Measurements from ENCODE around the gene ARHGEF7. TPM values are rescaled to one million over a fixed set of nuclear protein-coding genes. Genes with fewer than 3 reads are reported as not detected.

The ARHGEF7 gene
- total and polyA plus RNA-seq, 4 donors = 16.2 to 132 (median 100) TPM

GRCh38 chr13:111116856-111117255 lies 1.7 kb downstream of the ARHGEF7 start:
- Histone ChIP-seq H3K4me3 (ENCODE audit: low read length in 2 of 2) (no peak overlapping the region), H3K9me3 (ENCODE audit: control insufficient read depth, low read length) (no peaks in the 10 kb centered on the region), H3K4me1 (ENCODE audit: control insufficient read depth in 1 of 2, insufficient read depth in 2 of 2, low read length in 2 of 2) (peaks cover 0 to 2% of the 10 kb centered on the region in 2 donors), H3K27me3 (ENCODE audit: control insufficient read depth in 1 of 2, insufficient read depth in 2 of 2, low read length in 1 of 2) (no peaks in the 10 kb centered on the region), H3K36me3 (ENCODE audit: control insufficient read depth in 1 of 2, insufficient read depth in 2 of 2, low read length in 1 of 2) (no peaks in the 10 kb centered on the region), H3K27ac (ENCODE audit: low read depth in 1 of 2, low read length in 2 of 2) (no peak overlapping the region)
- DNase-seq (no peak), ATAC-seq (ENCODE audit: low FRiP score) (no peak)
- intact Hi-C loops (cut with DNase I) = loop anchor here (5.0 to 10.0 kb wide), 3 partner anchors 35 to 168 kb away; no protein-coding TSS in a partner anchor
- 48 to 58% methylated on average over 1 of the region's 1 CpG for WGBS, 2 donors

- no peaks in the 10 kb centered on the region for H3K27me3 ChIP-seq (ENCODE audit: control insufficient read depth in 1 of 2, insufficient read depth in 2 of 2, low read length in 1 of 2)
- no peak overlapping the region for H3K27ac ChIP-seq (ENCODE audit: low read depth in 1 of 2, low read length in 2 of 2)
- no peak for ATAC-seq (ENCODE audit: low FRiP score)
- DNase-seq = no peak
- H3K4me3 ChIP-seq (ENCODE audit: low read length in 2 of 2) = no peak overlapping the region
- 17% methylated on average over 5 of the region's 5 CpGs for WGBS, 2 donors
- no peaks in the 10 kb centered on the region for H3K36me3 ChIP-seq (ENCODE audit: control insufficient read depth in 1 of 2, insufficient read depth in 2 of 2, low read length in 1 of 2)
- H3K4me1 ChIP-seq (ENCODE audit: control insufficient read depth in 1 of 2, insufficient read depth in 2 of 2, low read length in 2 of 2) = peaks cover 0 to 2% of the 10 kb centered on the region in 2 donors
- no peaks in the 10 kb centered on the region for H3K9me3 ChIP-seq (ENCODE audit: control insufficient read depth, low read length)
- intact Hi-C loops (cut with DNase I) = loop anchor here (5.0 to 10.0 kb wide), 3 partner anchors 35 to 168 kb away; no protein-coding TSS in a partner anchor
Observed at GRCh38 chr13:111117289-111117688, 2.2 kb downstream of the ARHGEF7 start.

GRCh38 chr13:111117961-111118360 lies 2.9 kb downstream of the ARHGEF7 start:
- peaks cover 0 to 2% of the 10 kb centered on the region in 2 donors for H3K4me1 ChIP-seq (ENCODE audit: control insufficient read depth in 1 of 2, insufficient read depth in 2 of 2, low read length in 2 of 2)
- WGBS, 2 donors = 43 to 54% methylated on average over 10 of the region's 10 CpGs
- intact Hi-C loops (cut with DNase I) = loop anchor here (2.0 to 10.0 kb wide), 4 partner anchors 34 to 167 kb away; no protein-coding TSS in a partner anchor
- no peaks in the 10 kb centered on the region for H3K36me3 ChIP-seq (ENCODE audit: control insufficient read depth in 1 of 2, insufficient read depth in 2 of 2, low read length in 1 of 2)
- H3K27me3 ChIP-seq (ENCODE audit: control insufficient read depth in 1 of 2, insufficient read depth in 2 of 2, low read length in 1 of 2) = no peaks in the 10 kb centered on the region
- H3K4me3 ChIP-seq (ENCODE audit: low read length in 2 of 2) = no peak overlapping the region
- peak overlapping the region in 1 of 2 donors; percentile 37 for H3K27ac ChIP-seq (ENCODE audit: low read depth in 1 of 2, low read length in 2 of 2)
- no peak for DNase-seq
- no peaks in the 10 kb centered on the region for H3K9me3 ChIP-seq (ENCODE audit: control insufficient read depth, low read length)
- no peak for ATAC-seq (ENCODE audit: low FRiP score)

- no peaks in the 10 kb centered on the region for H3K36me3 ChIP-seq (ENCODE audit: control insufficient read depth in 1 of 2, insufficient read depth in 2 of 2, low read length in 1 of 2)
- 51 to 63% methylated on average over 9 of the region's 9 CpGs for WGBS, 2 donors
- no peak overlapping the region for H3K4me3 ChIP-seq (ENCODE audit: low read length in 2 of 2)
- H3K27me3 ChIP-seq (ENCODE audit: control insufficient read depth in 1 of 2, insufficient read depth in 2 of 2, low read length in 1 of 2) = no peaks in the 10 kb centered on the region
- no peaks in the 10 kb centered on the region for H3K9me3 ChIP-seq (ENCODE audit: control insufficient read depth, low read length)
- no peak for ATAC-seq (ENCODE audit: low FRiP score)
- DNase-seq = no peak
- peak overlapping the region; percentile 45 to 46 for H3K27ac ChIP-seq (ENCODE audit: low read depth in 1 of 2, low read length in 2 of 2)
- H3K4me1 ChIP-seq (ENCODE audit: control insufficient read depth in 1 of 2, insufficient read depth in 2 of 2, low read length in 2 of 2) = peaks cover 0 to 2% of the 10 kb centered on the region in 2 donors
- intact Hi-C loops (cut with DNase I) = loop anchor here (2.0 to 10.0 kb wide), 4 partner anchors 33 to 166 kb away; no protein-coding TSS in a partner anchor
Observed at GRCh38 chr13:111118898-111119607, 3.9 kb downstream of the ARHGEF7 start.

GRCh38 chr13:111119966-111120365 lies 4.9 kb downstream of the ARHGEF7 start:
- no peaks in the 10 kb centered on the region for H3K27me3 ChIP-seq (ENCODE audit: control insufficient read depth in 1 of 2, insufficient read depth in 2 of 2, low read length in 1 of 2)
- intact Hi-C loops (cut with DNase I) = loop anchor here (2.0 to 10.0 kb wide), 4 partner anchors 32 to 165 kb away; no protein-coding TSS in a partner anchor
- peaks cover 0 to 2% of the 10 kb centered on the region in 2 donors for H3K4me1 ChIP-seq (ENCODE audit: control insufficient read depth in 1 of 2, insufficient read depth in 2 of 2, low read length in 2 of 2)

GRCh38 chr13:111120422-111120821 lies 5.3 kb downstream of the ARHGEF7 start:
- Histone ChIP-seq H3K27ac (ENCODE audit: low read depth in 1 of 2, low read length in 2 of 2) (no peak overlapping the region), H3K4me3 (ENCODE audit: low read length in 2 of 2) (no peak overlapping the region), H3K36me3 (ENCODE audit: control insufficient read depth in 1 of 2, insufficient read depth in 2 of 2, low read length in 1 of 2) (no peaks in the 10 kb centered on the region), H3K9me3 (ENCODE audit: control insufficient read depth, low read length) (no peaks in the 10 kb centered on the region), H3K4me1 (ENCODE audit: control insufficient read depth in 1 of 2, insufficient read depth in 2 of 2, low read length in 2 of 2) (peaks cover 0 to 2% of the 10 kb centered on the region in 2 donors), H3K27me3 (ENCODE audit: control insufficient read depth in 1 of 2, insufficient read depth in 2 of 2, low read length in 1 of 2) (no peaks in the 10 kb centered on the region)
- 22 to 29% methylated on average over 12 of the region's 12 CpGs for WGBS, 2 donors
- ATAC-seq (ENCODE audit: low FRiP score) (no peak), DNase-seq (no peak)
- intact Hi-C loops (cut with DNase I) = no loop called here

More at GRCh38 chr13:111119966-111120365, 4.9 kb downstream of the ARHGEF7 start:
- H3K27ac ChIP-seq (ENCODE audit: low read depth in 1 of 2, low read length in 2 of 2) = peak overlapping the region; percentile 32 to 46
- no peak overlapping the region for H3K4me3 ChIP-seq (ENCODE audit: low read length in 2 of 2)
- DNase-seq (no peak), ATAC-seq (ENCODE audit: low FRiP score) (no peak)
- no peaks in the 10 kb centered on the region for H3K36me3 ChIP-seq (ENCODE audit: control insufficient read depth in 1 of 2, insufficient read depth in 2 of 2, low read length in 1 of 2)
- H3K9me3 ChIP-seq (ENCODE audit: control insufficient read depth, low read length) = no peaks in the 10 kb centered on the region

GRCh38 chr13:111120913-111121312 lies 5.8 kb downstream of the ARHGEF7 start:
- Histone ChIP-seq H3K4me1 (ENCODE audit: control insufficient read depth in 1 of 2, insufficient read depth in 2 of 2, low read length in 2 of 2) (peaks cover 0 to 2% of the 10 kb centered on the region in 2 donors), H3K4me3 (ENCODE audit: low read length in 2 of 2) (no peak overlapping the region), H3K36me3 (ENCODE audit: control insufficient read depth in 1 of 2, insufficient read depth in 2 of 2, low read length in 1 of 2) (no peaks in the 10 kb centered on the region), H3K9me3 (ENCODE audit: control insufficient read depth, low read length) (no peaks in the 10 kb centered on the region), H3K27ac (ENCODE audit: low read depth in 1 of 2, low read length in 2 of 2) (no peak overlapping the region), H3K27me3 (ENCODE audit: control insufficient read depth in 1 of 2, insufficient read depth in 2 of 2, low read length in 1 of 2) (no peaks in the 10 kb centered on the region)
- 38 to 46% methylated on average over 8 of the region's 8 CpGs for WGBS, 2 donors
- ATAC-seq (ENCODE audit: low FRiP score) (no peak), DNase-seq (no peak)
- intact Hi-C loops (cut with DNase I) = no loop called here

- peaks cover 0 to 2% of the 10 kb centered on the region in 2 donors for H3K4me1 ChIP-seq (ENCODE audit: control insufficient read depth in 1 of 2, insufficient read depth in 2 of 2, low read length in 2 of 2)
- 29 to 46% methylated on average over 16 of the region's 16 CpGs for WGBS, 2 donors
- H3K27me3 ChIP-seq (ENCODE audit: control insufficient read depth in 1 of 2, insufficient read depth in 2 of 2, low read length in 1 of 2) = no peaks in the 10 kb centered on the region
- peak; percentile 19 for ATAC-seq (ENCODE audit: low FRiP score)
- DNase-seq = no peak
- H3K4me3 ChIP-seq (ENCODE audit: low read length in 2 of 2) = no peak overlapping the region
- intact Hi-C loops (cut with DNase I) = no loop called here
- no peak overlapping the region for H3K27ac ChIP-seq (ENCODE audit: low read depth in 1 of 2, low read length in 2 of 2)
- no peaks in the 10 kb centered on the region for H3K9me3 ChIP-seq (ENCODE audit: control insufficient read depth, low read length)
- H3K36me3 ChIP-seq (ENCODE audit: control insufficient read depth in 1 of 2, insufficient read depth in 2 of 2, low read length in 1 of 2) = no peaks in the 10 kb centered on the region
Observed at GRCh38 chr13:111121506-111121905, 6.4 kb downstream of the ARHGEF7 start.

- peaks cover 0 to 2% of the 10 kb centered on the region in 2 donors for H3K4me1 ChIP-seq (ENCODE audit: control insufficient read depth in 1 of 2, insufficient read depth in 2 of 2, low read length in 2 of 2)
- DNase-seq (peak in 1 of 2 donors; percentile 71), ATAC-seq (ENCODE audit: low FRiP score) (no peak)
- H3K27me3 ChIP-seq (ENCODE audit: control insufficient read depth in 1 of 2, insufficient read depth in 2 of 2, low read length in 1 of 2) = no peaks in the 10 kb centered on the region
- WGBS, 2 donors = 23 to 40% methylated on average over 12 of the region's 12 CpGs
- intact Hi-C loops (cut with DNase I) = no loop called here
- H3K4me3 ChIP-seq (ENCODE audit: low read length in 2 of 2) = no peak overlapping the region
- H3K9me3 ChIP-seq (ENCODE audit: control insufficient read depth, low read length) = no peaks in the 10 kb centered on the region
- no peaks in the 10 kb centered on the region for H3K36me3 ChIP-seq (ENCODE audit: control insufficient read depth in 1 of 2, insufficient read depth in 2 of 2, low read length in 1 of 2)
- H3K27ac ChIP-seq (ENCODE audit: low read depth in 1 of 2, low read length in 2 of 2) = no peak overlapping the region
Observed at GRCh38 chr13:111122056-111122455, 6.9 kb downstream of the ARHGEF7 start.
